Panc1 (cell line): ENCODE measurements around the gene CARMIL1.

Source experiments
- POLR2AphosphoS5 ChIP-seq: IDR thresholded peaks from 2 replicates; pipeline ENCODE4 v1.6.1; 2012; ENCODE audit warnings: mild to moderate bottlenecking, low read depth, low read length, moderate library complexity
- TF ChIP-seq, protein P1 (sequence below), 2 experiments: IDR thresholded peaks; 2 replicates each; pipeline ENCODE4 v1.6.1; 2011 to 2012; ENCODE audit warnings: low read depth in 2 of 2, control low read depth in 1 of 2, low read length in 1 of 2, mild to moderate bottlenecking in 1 of 2, moderate library complexity in 1 of 2; ENCODE audit not compliant: insufficient read depth in 1 of 2
- TF ChIP-seq, protein P2 (sequence below): fragments of 450-650 bp; IDR thresholded peaks from 2 replicates; pipeline ENCODE4 v1.5.1; 2017; ENCODE audit warnings: mild to moderate bottlenecking

DNA sequence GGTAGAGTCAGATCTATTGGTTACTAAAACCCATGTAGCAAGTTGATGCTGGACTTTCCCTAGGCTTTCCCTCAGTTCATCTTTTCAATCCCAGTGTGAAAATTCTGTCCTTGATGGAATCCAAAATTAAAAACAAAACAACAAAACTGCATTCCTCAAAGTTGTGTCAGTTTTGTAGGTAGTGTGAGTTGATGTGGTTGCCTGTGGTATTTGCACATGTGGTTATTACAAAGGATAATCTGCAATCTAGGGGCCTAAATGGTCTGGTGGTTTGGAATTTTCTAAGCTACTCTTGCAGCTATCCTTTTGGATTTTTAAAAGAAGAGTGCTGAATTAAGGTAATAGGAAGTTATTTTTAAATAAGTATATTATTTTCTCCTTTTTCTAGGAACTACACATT, 240.7 kb downstream of the CARMIL1 start:
- TF ChIP-seq, protein P1, sequence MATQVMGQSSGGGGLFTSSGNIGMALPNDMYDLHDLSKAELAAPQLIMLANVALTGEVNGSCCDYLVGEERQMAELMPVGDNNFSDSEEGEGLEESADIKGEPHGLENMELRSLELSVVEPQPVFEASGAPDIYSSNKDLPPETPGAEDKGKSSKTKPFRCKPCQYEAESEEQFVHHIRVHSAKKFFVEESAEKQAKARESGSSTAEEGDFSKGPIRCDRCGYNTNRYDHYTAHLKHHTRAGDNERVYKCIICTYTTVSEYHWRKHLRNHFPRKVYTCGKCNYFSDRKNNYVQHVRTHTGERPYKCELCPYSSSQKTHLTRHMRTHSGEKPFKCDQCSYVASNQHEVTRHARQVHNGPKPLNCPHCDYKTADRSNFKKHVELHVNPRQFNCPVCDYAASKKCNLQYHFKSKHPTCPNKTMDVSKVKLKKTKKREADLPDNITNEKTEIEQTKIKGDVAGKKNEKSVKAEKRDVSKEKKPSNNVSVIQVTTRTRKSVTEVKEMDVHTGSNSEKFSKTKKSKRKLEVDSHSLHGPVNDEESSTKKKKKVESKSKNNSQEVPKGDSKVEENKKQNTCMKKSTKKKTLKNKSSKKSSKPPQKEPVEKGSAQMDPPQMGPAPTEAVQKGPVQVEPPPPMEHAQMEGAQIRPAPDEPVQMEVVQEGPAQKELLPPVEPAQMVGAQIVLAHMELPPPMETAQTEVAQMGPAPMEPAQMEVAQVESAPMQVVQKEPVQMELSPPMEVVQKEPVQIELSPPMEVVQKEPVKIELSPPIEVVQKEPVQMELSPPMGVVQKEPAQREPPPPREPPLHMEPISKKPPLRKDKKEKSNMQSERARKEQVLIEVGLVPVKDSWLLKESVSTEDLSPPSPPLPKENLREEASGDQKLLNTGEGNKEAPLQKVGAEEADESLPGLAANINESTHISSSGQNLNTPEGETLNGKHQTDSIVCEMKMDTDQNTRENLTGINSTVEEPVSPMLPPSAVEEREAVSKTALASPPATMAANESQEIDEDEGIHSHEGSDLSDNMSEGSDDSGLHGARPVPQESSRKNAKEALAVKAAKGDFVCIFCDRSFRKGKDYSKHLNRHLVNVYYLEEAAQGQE (IDR thresholded peaks at IDR 0.05; ENCODE audit: insufficient read depth in 1 of 2, low read depth in 2 of 2, low read length in 1 of 2), result no peak
- TF ChIP-seq, protein P2, sequence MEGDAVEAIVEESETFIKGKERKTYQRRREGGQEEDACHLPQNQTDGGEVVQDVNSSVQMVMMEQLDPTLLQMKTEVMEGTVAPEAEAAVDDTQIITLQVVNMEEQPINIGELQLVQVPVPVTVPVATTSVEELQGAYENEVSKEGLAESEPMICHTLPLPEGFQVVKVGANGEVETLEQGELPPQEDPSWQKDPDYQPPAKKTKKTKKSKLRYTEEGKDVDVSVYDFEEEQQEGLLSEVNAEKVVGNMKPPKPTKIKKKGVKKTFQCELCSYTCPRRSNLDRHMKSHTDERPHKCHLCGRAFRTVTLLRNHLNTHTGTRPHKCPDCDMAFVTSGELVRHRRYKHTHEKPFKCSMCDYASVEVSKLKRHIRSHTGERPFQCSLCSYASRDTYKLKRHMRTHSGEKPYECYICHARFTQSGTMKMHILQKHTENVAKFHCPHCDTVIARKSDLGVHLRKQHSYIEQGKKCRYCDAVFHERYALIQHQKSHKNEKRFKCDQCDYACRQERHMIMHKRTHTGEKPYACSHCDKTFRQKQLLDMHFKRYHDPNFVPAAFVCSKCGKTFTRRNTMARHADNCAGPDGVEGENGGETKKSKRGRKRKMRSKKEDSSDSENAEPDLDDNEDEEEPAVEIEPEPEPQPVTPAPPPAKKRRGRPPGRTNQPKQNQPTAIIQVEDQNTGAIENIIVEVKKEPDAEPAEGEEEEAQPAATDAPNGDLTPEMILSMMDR, result no peak
- no peak for TF ChIP-seq POLR2AphosphoS5
